ENCODE results near the gene ADH4.
"Not testable (repeated sequence)": the region's sequence is repeated elsewhere in the genome, so short reads cannot be mapped to it uniquely, and the experiment has no call there.

ADH4 gene

GRCh38 chr4:99082192-99082591, 61.9 kb downstream of the ADH4 start:
- Mint-ChIP-seq H3K27ac (no peak overlapping the region), H3K36me3 (peaks cover 19 to 50% of the 10 kb centered on the region in 2 donors)
- no peak for ATAC-seq (replicated peaks)

DNA sequence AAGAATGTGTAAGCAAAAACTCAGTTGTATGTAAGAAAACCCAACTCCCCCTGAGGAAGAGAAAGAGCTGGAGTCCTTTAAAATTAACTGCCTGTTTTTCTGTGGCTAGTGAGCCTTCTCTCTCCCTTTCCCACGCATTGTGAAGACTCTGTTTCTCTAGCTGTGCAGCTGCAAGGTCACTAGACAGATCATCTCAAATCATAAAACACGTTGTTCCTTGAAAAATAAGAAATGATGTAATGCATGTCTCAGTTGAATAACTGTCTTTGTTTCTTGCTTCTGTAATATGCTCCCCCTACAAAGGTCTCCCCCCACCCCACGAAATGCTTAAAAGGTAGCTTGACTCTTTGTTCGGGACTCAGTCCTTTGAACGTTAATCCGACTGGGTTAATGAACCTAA, 63.2 kb downstream of the ADH4 start:
- not testable (repeated sequence) for H3K27ac Mint-ChIP-seq, H3K9me3 Mint-ChIP-seq

More at GRCh38 chr4:99082192-99082591, 61.9 kb downstream of the ADH4 start:
- H3K4me3 Mint-ChIP-seq, result no peak overlapping the region
- H3K27me3 Mint-ChIP-seq, result no peaks in the 10 kb centered on the region
- DNase-seq, result no peak
- peaks cover 4 to 17% of the 10 kb centered on the region in 2 donors for H3K4me1 Mint-ChIP-seq
- no peaks in the 10 kb centered on the region for H3K9me3 Mint-ChIP-seq

GRCh38 chr4:99079625-99080295, 64.3 kb downstream of the ADH4 start:
- DNase-seq, result no peak
- no peak for ATAC-seq (replicated peaks)
- H3K36me3 Mint-ChIP-seq, result peaks cover 22 to 50% of the 10 kb centered on the region in 2 donors
- peak overlapping the region; percentile 75 for H3K27ac Mint-ChIP-seq
- no peaks in the 10 kb centered on the region for H3K27me3 Mint-ChIP-seq
- no peaks in the 10 kb centered on the region for H3K9me3 Mint-ChIP-seq
- no peaks in the 10 kb centered on the region for H3K4me1 Mint-ChIP-seq
- no peak overlapping the region for H3K4me3 Mint-ChIP-seq

More for the DNA sequence above, 63.2 kb downstream of the ADH4 start:
- not testable (repeated sequence) for H3K4me1 Mint-ChIP-seq; H3K4me3 Mint-ChIP-seq; H3K27me3 Mint-ChIP-seq; ATAC-seq (replicated peaks); DNase-seq
- H3K36me3 Mint-ChIP-seq, result peaks cover 23 to 51% of the 10 kb centered on the region in 2 donors

DNA sequence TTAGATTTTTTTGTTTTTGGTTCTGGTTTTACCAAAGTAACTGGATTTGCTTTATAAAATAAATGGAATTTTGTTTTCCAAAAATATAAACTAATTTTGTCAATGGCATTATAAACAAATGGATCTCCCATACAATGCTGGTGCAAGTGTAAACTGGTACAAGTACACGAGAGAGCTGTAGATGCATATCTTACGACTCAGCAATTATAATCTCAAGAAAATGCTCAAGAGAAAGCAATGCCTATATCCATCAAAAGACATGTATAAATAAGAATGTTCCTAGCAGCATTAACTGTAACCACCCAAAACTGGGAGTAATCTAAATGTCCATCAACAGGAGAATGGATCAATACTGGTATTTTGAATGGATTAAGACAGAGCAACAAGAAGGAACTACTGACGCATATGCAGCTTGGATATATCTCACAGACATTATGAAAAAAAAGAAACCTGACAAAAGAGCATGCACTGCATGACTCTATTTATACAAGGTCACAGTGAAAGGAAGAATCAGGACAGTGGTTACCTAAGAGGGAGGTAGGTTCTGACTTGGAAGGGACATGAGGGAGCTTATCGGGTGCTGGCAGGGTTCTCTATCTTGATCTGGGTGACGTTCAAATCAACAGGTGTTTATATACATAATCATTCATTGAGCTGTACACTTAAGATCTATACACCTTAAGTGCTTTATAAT, 65.0 kb downstream of the ADH4 start:
- no peak for ATAC-seq (replicated peaks)

GRCh38 chr4:99078336-99078735, 65.8 kb downstream of the ADH4 start:
- H3K4me3 Mint-ChIP-seq, result no peak overlapping the region
- H3K36me3 Mint-ChIP-seq, result peaks cover 21 to 48% of the 10 kb centered on the region in 2 donors
- ATAC-seq (replicated peaks) (no peak), DNase-seq (no peak)
- H3K4me1 Mint-ChIP-seq, result no peaks in the 10 kb centered on the region
- no peaks in the 10 kb centered on the region for H3K27me3 Mint-ChIP-seq
- no peaks in the 10 kb centered on the region for H3K9me3 Mint-ChIP-seq
- no peak overlapping the region for H3K27ac Mint-ChIP-seq

More for the DNA sequence above, 65.0 kb downstream of the ADH4 start:
- no peaks in the 10 kb centered on the region for H3K4me1 Mint-ChIP-seq
- H3K27me3 Mint-ChIP-seq, result no peaks in the 10 kb centered on the region
- no peaks in the 10 kb centered on the region for H3K9me3 Mint-ChIP-seq
- no peak overlapping the region for H3K27ac Mint-ChIP-seq
- H3K36me3 Mint-ChIP-seq, result peaks cover 19 to 48% of the 10 kb centered on the region in 2 donors
- no peak overlapping the region for H3K4me3 Mint-ChIP-seq
- no peak for DNase-seq

DNA sequence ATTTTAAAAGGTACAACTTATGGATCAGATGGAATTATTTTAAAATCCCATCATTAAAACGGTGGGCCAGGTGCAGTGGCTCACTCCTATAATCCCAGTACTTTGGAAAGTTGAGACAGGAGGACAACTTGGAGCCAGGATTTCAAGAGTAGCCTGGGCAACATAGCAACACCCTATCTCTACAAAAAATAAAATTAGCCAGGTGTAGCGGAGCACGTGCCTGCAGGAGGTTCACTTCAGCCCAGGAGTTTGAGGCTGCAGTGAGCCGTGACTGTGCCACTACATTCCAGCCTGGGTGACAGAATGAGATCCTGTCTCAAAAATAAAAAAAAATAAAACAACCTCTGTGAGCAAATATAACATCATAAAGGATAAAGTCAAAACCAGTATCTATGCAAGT, 66.9 kb downstream of the ADH4 start:
- ATAC-seq (replicated peaks) (no peak), DNase-seq (no peak)
- no peak overlapping the region for H3K27ac Mint-ChIP-seq
- peaks cover 24 to 47% of the 10 kb centered on the region in 2 donors for H3K36me3 Mint-ChIP-seq
- H3K27me3 Mint-ChIP-seq, result no peaks in the 10 kb centered on the region
- no peaks in the 10 kb centered on the region for H3K4me1 Mint-ChIP-seq
- no peak overlapping the region for H3K4me3 Mint-ChIP-seq
- H3K9me3 Mint-ChIP-seq, result no peaks in the 10 kb centered on the region

- no peak overlapping the region for H3K27ac Mint-ChIP-seq
- DNase-seq (no peak), ATAC-seq (replicated peaks) (no peak)
- no peaks in the 10 kb centered on the region for H3K4me1 Mint-ChIP-seq
- H3K27me3 Mint-ChIP-seq, result no peaks in the 10 kb centered on the region
- peaks cover 22 to 46% of the 10 kb centered on the region in 2 donors for H3K36me3 Mint-ChIP-seq
- no peak overlapping the region for H3K4me3 Mint-ChIP-seq
- H3K9me3 Mint-ChIP-seq, result no peaks in the 10 kb centered on the region
These were observed 67.7 kb downstream of the ADH4 start for GRCh38 chr4:99076292-99076976.

DNA sequence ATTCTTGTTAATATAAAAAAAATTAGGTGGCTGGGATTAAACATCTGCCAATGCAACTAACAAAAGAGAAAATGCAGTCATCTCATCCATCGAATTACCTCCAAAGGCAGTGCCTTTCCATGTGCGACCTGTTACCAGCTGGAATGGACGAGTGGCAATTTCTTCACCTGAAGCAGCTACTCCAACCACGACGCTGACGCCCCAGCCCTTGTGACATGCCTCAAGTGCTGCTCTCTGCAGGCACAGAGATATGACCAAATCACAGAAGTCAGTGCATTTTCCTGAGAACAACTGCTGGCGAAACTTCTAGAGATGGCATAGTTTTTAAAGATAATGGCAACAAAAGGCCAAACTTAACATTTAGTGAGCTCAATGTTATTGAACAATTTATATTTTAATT, 69.3 kb downstream of the ADH4 start:
- Mint-ChIP-seq H3K4me1 (no peaks in the 10 kb centered on the region), H3K27me3 (no peaks in the 10 kb centered on the region), H3K36me3 (peaks cover 23 to 44% of the 10 kb centered on the region in 2 donors), H3K27ac (no peak overlapping the region), H3K9me3 (no peaks in the 10 kb centered on the region), H3K4me3 (no peak overlapping the region)
- ATAC-seq (replicated peaks) (no peak), DNase-seq (no peak)

Data from stimulated activated naive B cell treated with anti-CD40 and anti-IgM and Interleukin-4, amounts not matched to agents 10 μg/mL and 1 μg/mL and 100 μg/mL, for 72 hours (primary cell).